BE2C (cell line): Measurements from ENCODE around the gene ALDH16A1.

Experiments
- DNase-seq: peaks from one replicate; pipeline ENCODE4 v3.0.0-alpha.2; 2020
- H3K27me3 ChIP-seq: fragments of 250-450 bp; sonication (Bioruptor Pico); 2 replicates; pipeline ENCODE4 v1.5.1; 2020; ENCODE audit warnings: mild to moderate bottlenecking
- H3K36me3 ChIP-seq: fragments of 250-450 bp; sonication (Bioruptor Pico); 2 replicates; pipeline ENCODE4 v1.5.1; 2020; ENCODE audit warnings: mild to moderate bottlenecking
- H3K4me1 ChIP-seq: fragments of 250-450 bp; sonication (Bioruptor Pico); 2 replicates; pipeline ENCODE4 v1.5.1; 2020
- H3K4me3 ChIP-seq: 2 replicates; pipeline ENCODE4 v1.5.1; 2011; ENCODE audit warnings: low read depth, low read length
- H3K9me3 ChIP-seq: fragments of 250-450 bp; sonication (Bioruptor Pico); 2 replicates; pipeline ENCODE4 v1.5.1; 2020
- TF ChIP-seq, protein P1 (sequence below): IDR thresholded peaks from 2 replicates; pipeline ENCODE4 v1.5.1; 2012; ENCODE audit warnings: mild to moderate bottlenecking, low read depth, low read length

ALDH16A1 gene

DNA sequence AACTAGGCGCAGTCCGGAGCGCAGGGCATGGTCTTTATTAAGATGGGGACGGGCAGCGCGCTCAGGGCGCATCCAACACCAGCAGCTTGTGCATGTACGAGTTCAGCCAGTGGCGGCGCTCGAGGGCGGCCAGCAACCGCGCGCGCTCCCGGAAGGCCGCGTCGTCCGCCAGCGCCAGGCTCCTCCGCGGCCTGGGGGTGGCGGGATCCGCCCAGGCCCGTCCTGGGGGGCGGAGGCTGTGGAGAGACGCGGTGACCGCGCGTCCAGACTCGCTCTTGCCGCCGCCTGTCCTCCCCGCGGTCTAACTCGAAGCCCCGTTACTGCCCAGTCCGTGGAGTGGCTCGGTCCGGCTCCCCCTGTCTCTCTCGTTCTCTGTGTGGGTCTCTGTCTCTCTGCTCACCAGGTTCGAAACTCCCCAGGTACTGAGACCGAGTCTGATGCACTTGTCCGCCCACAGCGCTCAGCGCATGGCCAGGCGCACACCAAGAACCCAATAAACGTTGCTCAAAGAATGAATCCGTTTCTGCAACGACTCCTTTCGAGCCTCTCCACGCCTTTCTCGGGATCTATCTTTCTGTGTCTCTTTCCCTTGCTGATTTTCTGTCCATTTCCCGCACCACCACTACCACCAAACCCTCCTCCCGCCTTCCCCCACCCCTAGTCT is 30.5 kb upstream of the ALDH16A1 start:
- TF ChIP-seq, protein P1, sequence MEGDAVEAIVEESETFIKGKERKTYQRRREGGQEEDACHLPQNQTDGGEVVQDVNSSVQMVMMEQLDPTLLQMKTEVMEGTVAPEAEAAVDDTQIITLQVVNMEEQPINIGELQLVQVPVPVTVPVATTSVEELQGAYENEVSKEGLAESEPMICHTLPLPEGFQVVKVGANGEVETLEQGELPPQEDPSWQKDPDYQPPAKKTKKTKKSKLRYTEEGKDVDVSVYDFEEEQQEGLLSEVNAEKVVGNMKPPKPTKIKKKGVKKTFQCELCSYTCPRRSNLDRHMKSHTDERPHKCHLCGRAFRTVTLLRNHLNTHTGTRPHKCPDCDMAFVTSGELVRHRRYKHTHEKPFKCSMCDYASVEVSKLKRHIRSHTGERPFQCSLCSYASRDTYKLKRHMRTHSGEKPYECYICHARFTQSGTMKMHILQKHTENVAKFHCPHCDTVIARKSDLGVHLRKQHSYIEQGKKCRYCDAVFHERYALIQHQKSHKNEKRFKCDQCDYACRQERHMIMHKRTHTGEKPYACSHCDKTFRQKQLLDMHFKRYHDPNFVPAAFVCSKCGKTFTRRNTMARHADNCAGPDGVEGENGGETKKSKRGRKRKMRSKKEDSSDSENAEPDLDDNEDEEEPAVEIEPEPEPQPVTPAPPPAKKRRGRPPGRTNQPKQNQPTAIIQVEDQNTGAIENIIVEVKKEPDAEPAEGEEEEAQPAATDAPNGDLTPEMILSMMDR: peak; percentile 35
- Histone ChIP-seq H3K4me1 (peaks cover 11% of the 10 kb centered on the region), H3K9me3 (no peaks in the 10 kb centered on the region), H3K27me3 (peaks cover 70% of the 10 kb centered on the region), H3K4me3 (no peak overlapping the region), H3K36me3 (no peaks in the 10 kb centered on the region)
- peak; percentile 69 for DNase-seq

DNA sequence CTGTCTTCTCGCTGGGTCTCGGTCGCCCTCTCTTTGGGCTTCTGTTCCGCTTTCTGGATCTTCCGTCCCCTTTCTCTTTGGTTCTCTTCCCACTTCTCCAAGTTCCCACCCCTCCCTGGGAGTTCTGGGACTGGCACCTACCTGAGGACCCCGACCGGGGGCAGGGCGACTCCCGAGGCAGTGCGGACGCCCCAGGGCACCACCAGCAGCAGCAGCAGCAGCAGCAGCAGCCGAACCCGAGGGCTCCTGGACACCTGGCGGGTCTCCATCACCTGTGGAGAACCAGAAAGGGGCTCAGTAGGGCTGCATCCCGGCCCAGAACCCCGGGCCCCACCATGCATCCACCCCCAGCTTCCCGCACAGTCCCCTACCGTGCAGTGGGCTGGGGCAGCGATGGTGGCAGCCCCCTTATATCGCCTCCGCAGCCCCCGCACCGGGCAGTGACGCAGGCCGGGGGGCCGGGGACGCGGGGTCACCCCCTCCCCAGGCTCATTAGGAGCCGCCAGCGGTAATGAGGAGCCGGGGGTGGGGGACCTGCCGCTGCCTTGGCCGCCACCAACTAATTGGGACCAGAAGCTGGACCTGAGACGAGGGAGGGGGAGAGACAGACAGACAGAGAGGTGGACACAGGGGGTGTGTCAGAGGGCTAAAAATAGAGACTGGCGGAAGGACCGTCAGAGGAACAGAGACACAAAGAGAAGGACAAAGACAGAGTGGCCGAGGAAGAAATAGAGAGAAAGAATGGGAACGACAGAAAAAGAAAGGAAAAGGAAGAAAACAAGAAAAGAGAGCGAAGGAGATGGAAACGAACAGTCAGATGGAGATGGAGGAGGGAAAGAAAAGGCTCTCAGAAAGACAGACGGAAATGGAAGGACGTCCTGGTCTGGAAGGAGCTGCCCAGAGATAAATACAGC is 29.7 kb upstream of the ALDH16A1 start, which contains the start of gene PTH2:
Gene PTH2 (minus strand): TSS at position 371 of the 914 bp plus-strand sequence. CDS start 102 bp downstream, at position 269.
- peaks cover 77% of the 10 kb centered on the region for H3K27me3 ChIP-seq

DNA sequence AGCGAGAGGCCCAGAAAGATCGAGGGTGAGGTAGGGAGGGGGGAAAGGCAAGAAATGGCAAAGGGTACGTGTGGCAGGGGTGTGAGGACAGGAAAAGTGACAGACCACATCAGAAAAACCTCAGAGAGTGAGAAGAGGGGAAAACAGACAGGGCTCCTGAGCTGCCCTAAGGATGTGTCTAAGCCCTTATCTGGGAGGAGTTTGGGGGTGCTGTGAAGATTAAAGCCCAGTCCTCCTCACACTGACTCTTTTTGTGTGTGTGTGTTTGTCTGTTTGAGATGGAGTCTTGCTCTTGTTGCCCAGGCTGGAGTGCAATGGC is 29.1 kb upstream of the ALDH16A1 start:
- peaks cover 11% of the 10 kb centered on the region for H3K4me1 ChIP-seq
- DNase-seq: no peak
- peaks cover 81% of the 10 kb centered on the region for H3K27me3 ChIP-seq
- no peaks in the 10 kb centered on the region for H3K36me3 ChIP-seq
- H3K4me3 ChIP-seq: no peak overlapping the region
- TF ChIP-seq, protein P1: no peak
- no peaks in the 10 kb centered on the region for H3K9me3 ChIP-seq

More for the DNA sequence above, 29.7 kb upstream of the ALDH16A1 start, which contains the start of gene PTH2:
- TF ChIP-seq, protein P1: no peak
- Histone ChIP-seq H3K36me3 (no peaks in the 10 kb centered on the region), H3K9me3 (no peaks in the 10 kb centered on the region), H3K4me1 (peaks cover 11% of the 10 kb centered on the region), H3K4me3 (no peak within 1 kb of the TSS)
- DNase-seq: no peak

DNA sequence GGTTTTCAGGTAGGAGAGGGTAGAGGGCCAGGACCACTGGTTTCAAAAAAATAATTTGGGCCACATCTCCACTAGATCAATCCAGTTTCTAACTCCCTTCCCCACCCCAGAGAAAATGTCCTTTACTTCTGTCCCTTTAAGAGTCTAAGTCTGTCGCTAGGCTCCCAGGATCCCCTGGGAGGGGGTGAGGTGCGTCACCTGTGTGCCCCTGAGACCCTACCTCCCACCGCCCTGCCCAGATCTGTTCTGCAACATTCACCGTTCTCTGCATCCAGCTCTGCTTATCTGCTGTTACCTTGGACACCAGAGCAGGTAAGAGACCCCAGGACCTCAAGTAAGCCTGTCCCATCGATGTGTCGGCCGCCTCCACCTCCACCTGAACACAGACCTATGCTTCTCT is 27.8 kb upstream of the ALDH16A1 start, which contains the start of gene GFY:
Gene GFY (plus strand): TSS at position 211 of the 400 bp plus-strand sequence. CDS start 1,043 bp downstream, outside the sequence.
- Histone ChIP-seq H3K4me1 (peaks cover 11% of the 10 kb centered on the region), H3K36me3 (no peaks in the 10 kb centered on the region), H3K9me3 (no peaks in the 10 kb centered on the region), H3K4me3 (no peak within 1 kb of the TSS), H3K27me3 (peaks cover 86% of the 10 kb centered on the region)
- DNase-seq: no peak
- TF ChIP-seq, protein P1: no peak

DNA sequence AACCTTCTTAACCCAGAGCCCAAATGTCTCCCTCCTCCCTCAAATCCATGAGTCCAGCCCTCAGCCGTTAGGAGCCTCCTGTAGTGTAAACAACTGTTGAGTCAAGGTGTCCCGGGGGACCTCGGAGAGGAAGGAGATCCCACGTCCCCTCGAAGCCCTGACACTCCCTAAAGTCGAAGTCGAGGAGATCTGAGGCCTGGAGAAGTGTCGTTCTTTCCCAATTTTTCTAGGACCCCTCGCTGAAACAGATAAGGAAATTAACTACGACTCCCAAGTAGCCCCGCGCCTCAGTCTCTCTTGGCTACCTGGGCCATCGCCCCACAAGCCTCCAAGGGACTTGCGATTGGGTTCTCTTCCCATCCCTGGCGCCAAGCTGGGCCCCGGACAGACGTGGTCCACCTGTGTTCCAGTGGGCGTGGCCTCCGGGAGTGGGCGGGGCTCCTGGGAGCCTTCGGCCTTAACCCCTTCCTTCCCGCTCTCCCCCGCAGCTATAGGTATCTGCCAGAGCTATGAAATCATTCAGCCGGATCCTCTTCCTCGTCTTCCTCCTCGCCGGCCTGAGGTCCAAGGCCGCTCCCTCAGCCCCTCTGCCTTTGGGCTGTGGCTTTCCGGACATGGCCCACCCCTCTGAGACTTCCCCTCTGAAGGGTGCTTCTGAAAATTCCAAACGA is 27.0 kb upstream of the ALDH16A1 start:
- Histone ChIP-seq H3K27me3 (peaks cover 84% of the 10 kb centered on the region), H3K9me3 (no peaks in the 10 kb centered on the region), H3K4me3 (no peak overlapping the region), H3K4me1 (peaks cover 7% of the 10 kb centered on the region), H3K36me3 (no peaks in the 10 kb centered on the region)
- DNase-seq: peak; percentile 51
- TF ChIP-seq, protein P1: no peak
